ENCODE measurements around the gene SLC29A4. TPM values are rescaled to one million over a fixed set of nuclear protein-coding genes. Genes with fewer than 3 reads are reported as not detected.
"Not testable (repeated sequence)": the region's sequence is repeated elsewhere in the genome, so short reads cannot be mapped to it uniquely, and the experiment has no call there.

SLC29A4 gene
- total and polyA plus RNA-seq, 2 experiments from 2014 or later: 14.6 to 28.3 TPM

DNA sequence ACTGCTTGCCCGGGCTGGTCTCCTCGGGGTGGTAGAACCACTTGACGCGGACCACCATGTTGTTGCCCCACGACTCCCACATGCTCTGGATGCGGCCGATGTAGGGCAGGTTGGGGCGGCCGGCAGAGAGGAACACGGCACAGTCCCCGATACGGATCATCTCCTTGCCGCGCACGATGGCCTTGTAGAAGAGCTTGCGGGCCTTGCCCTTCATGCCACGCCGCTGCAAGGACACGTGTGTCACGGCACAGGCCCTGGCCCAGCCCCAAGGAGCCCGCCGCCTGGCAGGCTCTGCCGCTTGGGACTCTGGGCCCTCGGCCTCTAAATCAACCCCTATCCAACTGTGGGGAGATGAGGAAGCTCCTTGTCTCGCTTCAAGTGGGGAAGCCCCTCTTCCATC, 26.4 kb downstream of the SLC29A4 start:
- H3K4me3 ChIP-seq: no peak overlapping the region
- no peak overlapping the region for H3K27ac ChIP-seq
- H3K4me1 ChIP-seq (ENCODE audit: low read depth): no peaks in the 10 kb centered on the region
- TF ChIP-seq, protein P1, sequence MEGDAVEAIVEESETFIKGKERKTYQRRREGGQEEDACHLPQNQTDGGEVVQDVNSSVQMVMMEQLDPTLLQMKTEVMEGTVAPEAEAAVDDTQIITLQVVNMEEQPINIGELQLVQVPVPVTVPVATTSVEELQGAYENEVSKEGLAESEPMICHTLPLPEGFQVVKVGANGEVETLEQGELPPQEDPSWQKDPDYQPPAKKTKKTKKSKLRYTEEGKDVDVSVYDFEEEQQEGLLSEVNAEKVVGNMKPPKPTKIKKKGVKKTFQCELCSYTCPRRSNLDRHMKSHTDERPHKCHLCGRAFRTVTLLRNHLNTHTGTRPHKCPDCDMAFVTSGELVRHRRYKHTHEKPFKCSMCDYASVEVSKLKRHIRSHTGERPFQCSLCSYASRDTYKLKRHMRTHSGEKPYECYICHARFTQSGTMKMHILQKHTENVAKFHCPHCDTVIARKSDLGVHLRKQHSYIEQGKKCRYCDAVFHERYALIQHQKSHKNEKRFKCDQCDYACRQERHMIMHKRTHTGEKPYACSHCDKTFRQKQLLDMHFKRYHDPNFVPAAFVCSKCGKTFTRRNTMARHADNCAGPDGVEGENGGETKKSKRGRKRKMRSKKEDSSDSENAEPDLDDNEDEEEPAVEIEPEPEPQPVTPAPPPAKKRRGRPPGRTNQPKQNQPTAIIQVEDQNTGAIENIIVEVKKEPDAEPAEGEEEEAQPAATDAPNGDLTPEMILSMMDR (IDR thresholded peaks at IDR 0.05; ENCODE audit: low read depth, low read length): no peak
- no peaks in the 10 kb centered on the region for H3K27me3 ChIP-seq
- peaks cover 17% of the 10 kb centered on the region for H3K36me3 ChIP-seq
- no peaks in the 10 kb centered on the region for H3K9me3 ChIP-seq (ENCODE audit: low read depth)
- no peak for DNase-seq (ENCODE audit: low read depth in 1 of 2, low spot score in 1 of 2)

DNA sequence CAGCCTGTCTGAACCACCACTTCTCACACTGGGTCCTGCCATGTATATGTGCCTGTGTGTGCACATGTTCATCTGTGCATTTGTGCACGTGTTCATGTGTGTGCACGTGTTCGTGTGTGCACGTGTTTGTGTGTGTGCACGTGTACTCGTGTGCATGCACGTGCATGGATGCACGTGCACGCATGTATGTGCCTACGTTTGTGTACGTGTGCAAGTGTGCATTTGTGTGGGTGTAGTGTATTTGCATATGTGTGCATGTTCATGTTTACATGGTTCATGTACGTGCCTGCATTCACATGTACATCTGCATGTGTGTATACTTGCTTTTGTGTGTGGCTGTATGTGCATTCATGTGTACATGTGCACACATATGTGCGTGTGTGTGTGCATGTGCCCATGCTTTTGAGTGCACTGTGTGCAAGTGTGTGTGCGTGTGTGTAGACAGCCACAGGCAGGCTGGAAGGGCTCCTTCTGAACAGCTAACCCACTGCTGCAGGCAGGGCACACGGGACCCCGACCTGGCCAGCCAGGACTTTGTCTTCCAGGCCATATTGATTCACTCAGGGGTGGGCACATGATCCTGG, 28.2 kb downstream of the SLC29A4 start:
- H3K36me3 ChIP-seq: peaks cover 21% of the 10 kb centered on the region
- H3K4me1 ChIP-seq (ENCODE audit: low read depth): no peaks in the 10 kb centered on the region
- no peaks in the 10 kb centered on the region for H3K9me3 ChIP-seq (ENCODE audit: low read depth)
- H3K4me3 ChIP-seq: no peak overlapping the region
- no peak overlapping the region for H3K27ac ChIP-seq
- TF ChIP-seq, protein P1 (IDR thresholded peaks at IDR 0.05; ENCODE audit: low read depth, low read length): no peak
- H3K27me3 ChIP-seq: no peaks in the 10 kb centered on the region
- DNase-seq (ENCODE audit: low read depth in 1 of 2, low spot score in 1 of 2): no peak

DNA sequence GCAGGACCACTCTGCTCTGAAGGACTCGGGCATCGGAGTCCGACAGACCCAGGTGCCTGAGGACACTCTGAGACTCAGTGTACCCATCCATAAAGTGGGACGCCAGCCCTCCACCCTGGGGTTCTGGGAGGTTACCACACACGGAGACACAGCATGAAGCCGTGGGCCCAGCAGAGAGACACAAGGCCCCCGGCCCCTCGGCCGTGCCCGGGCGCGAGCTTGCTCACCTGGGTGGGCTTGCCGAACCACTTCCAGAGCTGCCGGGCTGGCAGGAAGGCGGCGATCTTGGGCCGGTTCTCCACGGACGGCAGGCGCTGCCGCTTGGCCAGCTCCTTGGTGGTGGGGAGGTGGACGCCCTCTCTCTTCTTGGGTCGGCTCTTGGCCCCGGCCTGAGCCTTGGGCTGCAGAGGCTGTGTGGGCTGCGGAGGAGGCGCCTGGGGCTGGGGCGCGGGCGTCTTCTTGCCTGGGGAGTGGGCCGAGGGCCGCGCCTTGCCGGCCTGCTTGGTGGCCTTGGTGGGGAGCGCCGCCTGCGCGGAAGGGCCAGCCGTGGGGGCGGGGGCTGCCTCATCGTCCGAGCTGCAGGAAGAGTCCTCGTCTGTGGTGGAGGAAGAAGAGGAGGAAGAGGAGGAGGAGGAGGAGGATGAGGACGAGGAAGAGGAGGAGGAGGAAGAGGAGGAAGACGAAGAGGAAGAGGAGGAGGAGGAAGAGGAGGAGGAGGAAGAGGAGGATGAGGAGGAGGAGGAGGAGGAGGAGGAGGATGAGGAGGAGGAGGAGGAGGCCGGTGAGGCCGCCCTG, 29.7 kb downstream of the SLC29A4 start:
- not testable (repeated sequence) for DNase-seq (ENCODE audit: low read depth in 1 of 2, low spot score in 1 of 2); H3K4me3 ChIP-seq; H3K4me1 ChIP-seq (ENCODE audit: low read depth); H3K9me3 ChIP-seq (ENCODE audit: low read depth); H3K27ac ChIP-seq; H3K27me3 ChIP-seq
- peaks cover 21% of the 10 kb centered on the region for H3K36me3 ChIP-seq

DNA sequence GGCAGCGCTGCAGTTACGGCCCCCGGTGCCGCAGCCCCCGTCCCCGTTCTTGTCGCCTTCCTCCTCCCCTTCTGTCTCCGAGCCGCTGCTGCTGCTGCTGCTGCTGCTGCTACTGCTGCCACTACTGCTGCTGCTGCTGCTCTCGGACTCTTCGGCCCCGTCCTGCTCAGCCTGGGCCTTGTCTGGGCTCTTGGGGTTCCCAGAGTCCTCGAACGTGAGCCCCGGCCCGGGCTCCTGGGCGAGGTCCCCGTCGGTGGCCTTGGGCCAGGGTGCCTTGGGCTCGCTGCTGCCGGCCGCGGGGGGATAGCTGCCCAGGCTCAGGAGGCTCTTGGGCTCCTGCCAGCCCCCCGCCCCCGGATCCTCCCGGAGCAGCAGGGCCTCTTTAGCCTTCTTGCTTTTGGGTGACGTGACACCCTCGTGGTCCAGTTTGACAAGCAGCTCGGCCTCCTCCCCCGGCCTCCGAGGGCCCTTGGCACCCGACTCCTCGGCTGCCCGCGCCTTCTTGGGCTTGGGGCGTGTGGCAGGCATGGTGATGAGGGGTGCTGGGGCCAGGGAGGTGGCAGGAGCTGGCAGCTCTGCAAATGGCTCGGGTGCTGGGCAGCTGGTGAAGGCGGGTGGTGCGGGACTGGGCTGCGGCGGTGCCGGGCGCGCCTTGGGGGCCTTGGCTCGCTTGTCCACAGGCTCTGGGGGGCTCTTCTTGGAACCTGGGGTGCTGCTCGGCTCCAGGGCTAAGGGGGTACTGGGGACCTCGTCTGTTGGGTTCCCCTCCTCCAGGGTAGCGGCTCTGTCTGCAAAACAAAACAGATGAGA, 30.5 kb downstream of the SLC29A4 start:
- H3K4me1 ChIP-seq (ENCODE audit: low read depth); H3K27me3 ChIP-seq; DNase-seq (ENCODE audit: low read depth in 1 of 2, low spot score in 1 of 2); H3K4me3 ChIP-seq; H3K27ac ChIP-seq; H3K9me3 ChIP-seq (ENCODE audit: low read depth): not testable (repeated sequence)
- peaks cover 21% of the 10 kb centered on the region for H3K36me3 ChIP-seq

DNA sequence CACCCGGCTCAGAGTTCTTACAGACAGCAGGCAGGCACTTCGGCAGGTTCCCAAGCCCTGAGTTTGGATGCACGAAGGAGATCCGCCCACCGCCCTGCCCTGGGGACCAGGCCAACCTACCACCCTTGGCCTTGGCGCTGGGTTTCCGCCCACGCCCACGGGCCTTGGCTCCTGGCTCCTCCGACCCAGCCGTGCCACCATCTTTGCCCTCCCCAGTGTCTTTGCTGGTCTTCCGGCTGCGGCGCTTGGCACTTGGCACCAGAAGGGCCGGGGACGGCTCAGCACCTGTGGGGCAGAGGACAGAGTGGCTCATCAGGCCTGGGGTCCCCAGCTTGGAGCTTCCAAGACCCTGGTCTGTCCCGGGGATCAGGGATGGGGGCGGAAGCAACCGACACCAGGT, 32.1 kb downstream of the SLC29A4 start:
- no peak for DNase-seq (ENCODE audit: low read depth in 1 of 2, low spot score in 1 of 2)
- Histone ChIP-seq H3K4me3 (no peak overlapping the region), H3K9me3 (ENCODE audit: low read depth) (no peaks in the 10 kb centered on the region), H3K27me3 (no peaks in the 10 kb centered on the region), H3K27ac (no peak overlapping the region), H3K4me1 (ENCODE audit: low read depth) (no peaks in the 10 kb centered on the region), H3K36me3 (peaks cover 21% of the 10 kb centered on the region)
- TF ChIP-seq, protein P1 (IDR thresholded peaks at IDR 0.05; ENCODE audit: low read depth, low read length): no peak

DNA sequence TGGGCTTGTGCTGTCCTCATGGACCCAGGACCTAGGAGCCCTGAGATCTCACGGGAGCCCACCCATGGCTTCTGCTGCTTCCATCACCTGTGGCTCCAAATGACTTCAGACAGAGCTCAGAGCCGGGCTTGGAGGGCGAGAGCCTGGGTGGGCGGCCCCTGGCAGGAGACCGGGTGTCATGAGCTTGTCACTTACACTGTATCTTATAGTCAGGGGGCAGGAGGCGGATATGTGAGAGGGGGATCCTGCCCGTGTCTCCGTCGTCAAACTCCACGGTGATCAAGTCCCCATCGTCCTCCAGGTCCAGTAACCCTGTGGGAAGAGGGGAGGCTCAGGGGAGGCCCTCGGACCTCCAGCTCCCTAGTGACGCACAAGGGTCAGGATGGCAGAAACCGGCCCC, 33.0 kb downstream of the SLC29A4 start:
- Histone ChIP-seq H3K27ac (no peak overlapping the region), H3K4me3 (no peak overlapping the region), H3K9me3 (ENCODE audit: low read depth) (no peaks in the 10 kb centered on the region), H3K36me3 (peaks cover 18% of the 10 kb centered on the region), H3K27me3 (no peaks in the 10 kb centered on the region), H3K4me1 (ENCODE audit: low read depth) (no peaks in the 10 kb centered on the region)
- no peak for DNase-seq (ENCODE audit: low read depth in 1 of 2, low spot score in 1 of 2)
- TF ChIP-seq, protein P1 (IDR thresholded peaks at IDR 0.05; ENCODE audit: low read depth, low read length): no peak

DNA sequence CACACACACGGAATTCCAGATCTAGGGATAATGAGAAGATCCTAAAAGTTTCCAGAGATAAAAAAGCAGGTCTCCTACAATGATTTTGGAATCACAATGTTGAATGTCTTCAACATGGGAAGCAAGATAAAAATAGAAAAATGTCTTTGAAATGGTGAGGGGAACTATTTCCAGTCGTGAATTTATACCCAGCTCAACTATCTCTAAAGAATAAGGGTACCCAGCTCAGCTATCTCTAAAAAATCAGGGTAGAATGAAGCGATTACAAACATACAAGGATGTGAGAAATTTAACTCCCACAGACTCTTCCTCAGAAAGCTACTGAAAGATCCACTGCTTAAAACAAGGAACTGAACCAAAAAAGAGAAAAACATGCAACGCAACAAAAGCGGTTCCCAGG, 35.9 kb downstream of the SLC29A4 start:
- not testable (repeated sequence) for H3K36me3 ChIP-seq; DNase-seq (ENCODE audit: low read depth in 1 of 2, low spot score in 1 of 2); H3K27me3 ChIP-seq; H3K27ac ChIP-seq; H3K4me3 ChIP-seq; H3K4me1 ChIP-seq (ENCODE audit: low read depth); H3K9me3 ChIP-seq (ENCODE audit: low read depth)

All from cardiac muscle cell (in vitro differentiated cells and primary cell).